GM23248 (cell line): ENCODE data around the gene FAM169A.

Experiments used
- EZH2 ChIP-seq: fragments of 200-600 bp; sonication (generic); IDR thresholded peaks from 2 replicates; pipeline ENCODE4 v1.6.1; 2018; ENCODE audit warnings: antibody characterized with exemption, mild to moderate bottlenecking; ENCODE audit not compliant: insufficient read depth, poor library complexity, severe bottlenecking
- EZH2phosphoT487 ChIP-seq: fragments of 200-600 bp; sonication (generic); IDR thresholded peaks from 2 replicates; pipeline ENCODE4 v1.6.1; 2018; ENCODE audit warnings: antibody characterized with exemption, moderate library complexity, mild to moderate bottlenecking, low read depth; ENCODE audit not compliant: insufficient read depth

DNA sequence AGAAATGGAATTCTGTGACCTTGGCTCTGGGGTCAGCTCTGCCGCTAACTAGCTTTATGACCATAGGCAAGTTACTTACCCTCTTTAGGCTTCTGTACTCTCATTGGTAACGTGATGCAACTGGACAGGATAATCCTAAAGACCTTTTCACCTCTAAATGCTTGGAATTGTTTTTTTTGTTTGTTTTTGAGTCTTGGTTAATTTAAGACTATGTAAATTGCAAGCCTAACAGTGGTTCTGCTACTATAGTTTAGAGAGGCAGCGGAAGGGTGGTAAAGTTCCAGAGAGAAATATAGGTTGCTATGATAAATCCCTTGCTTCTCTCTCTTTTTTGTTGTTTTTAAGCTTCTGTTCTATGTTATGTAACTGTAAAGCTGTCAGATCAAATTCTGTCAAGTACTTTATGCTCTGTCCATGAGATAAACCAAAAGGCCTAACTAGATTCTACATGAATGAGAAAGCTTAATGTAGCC, 17.6 kb downstream of the FAM169A start:
- TF ChIP-seq EZH2 (no peak), EZH2phosphoT487 (no peak)
